Neural crest cell (in vitro differentiated cells): ENCODE measurements around the gene CSNK1G3. TPM values are rescaled to one million over a fixed set of nuclear protein-coding genes. Genes with fewer than 3 reads are reported as not detected.

Source experiments
- DNase-seq: peaks from one replicate; pipeline ENCODE4 v3.0.0; 2021; ENCODE audit warnings: low read depth, mixed read lengths, low spot score
- H3K27ac Mint-ChIP-seq: one replicate; pipeline ENCODE4 v1.8.0; 2021; ENCODE audit warnings: mild to moderate bottlenecking, mixed read lengths; ENCODE audit not compliant: unreplicated experiment
- H3K27me3 Mint-ChIP-seq: 2 replicates; pipeline ENCODE4 v1.8.0; 2021; ENCODE audit warnings: low read depth, mild to moderate bottlenecking, mixed read lengths
- H3K36me3 Mint-ChIP-seq: 2 replicates; pipeline ENCODE4 v1.8.0; 2021; ENCODE audit warnings: low read depth, mild to moderate bottlenecking, mixed read lengths
- H3K4me1 Mint-ChIP-seq: 2 replicates; pipeline ENCODE4 v1.8.0; 2021; ENCODE audit warnings: mixed read lengths
- H3K4me3 Mint-ChIP-seq: one replicate; pipeline ENCODE4 v1.8.0; 2021; ENCODE audit warnings: mild to moderate bottlenecking, mixed read lengths
- H3K9me3 Mint-ChIP-seq: 2 replicates; pipeline ENCODE4 v1.8.0; 2021; ENCODE audit warnings: mixed read lengths
- CTCF ChIP-seq: fragments of 200-600 bp; sonication (generic); conservative IDR thresholded peaks from 2 replicates; pipeline ENCODE4 v1.5.0; 2021; ENCODE audit warnings: antibody characterized with exemption, mild to moderate bottlenecking
- total RNA-seq: library from RNA; stranded (reverse); gene quantifications from 2 replicates; pipeline ENCODE4 v1.2.1, GENCODE V29; 2021

Gene CSNK1G3
- total RNA-seq, 1 donor from 2014 or later, result 43.2 TPM

- Mint-ChIP-seq H3K36me3 (no peaks in the 10 kb centered on the region), H3K4me3 (no peak overlapping the region), H3K9me3 (peaks cover 3% of the 10 kb centered on the region), H3K27ac (no peak overlapping the region), H3K27me3 (no peaks in the 10 kb centered on the region), H3K4me1 (no peaks in the 10 kb centered on the region)
- TF ChIP-seq CTCF, result no peak
- DNase-seq, result no peak
Measured at GRCh38 chr5:123476731-123477130, 35.2 kb upstream of the CSNK1G3 start.

DNA sequence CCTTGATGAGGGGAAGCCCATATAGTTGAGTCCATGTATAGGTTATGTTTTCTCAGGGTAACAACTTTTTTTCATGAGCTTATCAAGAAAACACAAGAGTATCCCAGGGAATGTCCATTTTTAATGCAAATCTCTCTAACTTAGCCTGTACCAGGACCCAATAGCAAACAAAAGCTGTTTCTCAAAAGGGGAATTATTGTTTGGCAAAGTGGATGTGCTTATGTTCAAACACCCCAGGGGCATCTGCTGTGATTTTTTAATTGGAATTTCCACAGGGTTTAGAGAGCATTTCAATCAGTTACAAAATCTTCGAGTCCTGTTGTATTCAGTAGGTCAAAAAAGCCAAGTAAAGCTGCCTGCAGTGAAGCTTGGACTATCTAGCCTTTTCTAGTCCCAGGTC lies 33.4 kb upstream of the CSNK1G3 start:
- H3K9me3 Mint-ChIP-seq, result peaks cover 3% of the 10 kb centered on the region
- H3K36me3 Mint-ChIP-seq, result no peaks in the 10 kb centered on the region
- no peak for DNase-seq
- no peaks in the 10 kb centered on the region for H3K4me1 Mint-ChIP-seq
- no peak overlapping the region for H3K4me3 Mint-ChIP-seq
- TF ChIP-seq CTCF, result no peak
- H3K27ac Mint-ChIP-seq, result no peak overlapping the region
- H3K27me3 Mint-ChIP-seq, result no peaks in the 10 kb centered on the region

DNA sequence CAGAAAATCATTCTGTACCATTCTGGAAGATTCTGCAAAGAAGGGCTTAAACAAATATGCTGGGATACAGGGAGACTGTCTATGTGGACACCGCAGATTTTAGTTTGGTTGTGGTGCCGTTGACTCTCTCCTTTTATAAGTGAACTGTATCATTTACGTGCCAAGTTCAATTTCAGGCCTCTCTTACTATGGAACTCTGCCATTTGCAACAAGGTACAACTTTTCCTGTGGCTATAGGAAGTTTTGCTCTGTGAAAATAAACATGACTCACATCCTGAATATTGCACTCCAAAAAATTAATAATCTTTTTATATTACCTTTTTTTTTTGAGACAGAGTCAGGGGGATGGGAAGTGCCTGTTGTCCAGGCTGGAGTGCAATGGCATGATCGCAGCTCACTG lies 29.7 kb upstream of the CSNK1G3 start:
- TF ChIP-seq CTCF, result no peak
- Mint-ChIP-seq H3K27me3 (no peaks in the 10 kb centered on the region), H3K36me3 (no peaks in the 10 kb centered on the region), H3K27ac (no peak overlapping the region), H3K4me3 (no peak overlapping the region), H3K9me3 (peaks cover 3% of the 10 kb centered on the region), H3K4me1 (peaks cover 6% of the 10 kb centered on the region)
- DNase-seq, result no peak

GRCh38 chr5:123483446-123484077 lies 28.4 kb upstream of the CSNK1G3 start:
- peaks cover 8% of the 10 kb centered on the region for H3K4me1 Mint-ChIP-seq
- peaks cover 3% of the 10 kb centered on the region for H3K9me3 Mint-ChIP-seq
- DNase-seq, result no peak
- no peaks in the 10 kb centered on the region for H3K27me3 Mint-ChIP-seq
- no peak for TF ChIP-seq CTCF
- H3K36me3 Mint-ChIP-seq, result no peaks in the 10 kb centered on the region
- no peak overlapping the region for H3K27ac Mint-ChIP-seq
- no peak overlapping the region for H3K4me3 Mint-ChIP-seq

GRCh38 chr5:123485275-123485674 lies 26.7 kb upstream of the CSNK1G3 start:
- DNase-seq, result no peak
- H3K4me1 Mint-ChIP-seq, result peaks cover 8% of the 10 kb centered on the region
- H3K4me3 Mint-ChIP-seq, result no peak overlapping the region
- no peaks in the 10 kb centered on the region for H3K36me3 Mint-ChIP-seq
- TF ChIP-seq CTCF, result no peak
- H3K27me3 Mint-ChIP-seq, result no peaks in the 10 kb centered on the region
- H3K27ac Mint-ChIP-seq, result no peak overlapping the region
- H3K9me3 Mint-ChIP-seq, result no peaks in the 10 kb centered on the region
